Progenitor cell of endocrine pancreas (in vitro differentiated cells): Measurements from ENCODE around the gene THAP11. TPM values are rescaled to one million over a fixed set of nuclear protein-coding genes. Genes with fewer than 3 reads are reported as not detected.

Experiments
- DNase-seq: peaks from one replicate; pipeline ENCODE4 v3.0.0; 2021; ENCODE audit warnings: low spot score; ENCODE audit not compliant: unreplicated experiment
- H3K27ac Mint-ChIP-seq: 2 replicates; pipeline ENCODE4 v1.8.0; 2021; ENCODE audit warnings: mild to moderate bottlenecking, moderate library complexity, mixed read lengths
- H3K27me3 Mint-ChIP-seq: 2 replicates; pipeline ENCODE4 v1.8.0; 2021; ENCODE audit warnings: mixed read lengths
- H3K36me3 Mint-ChIP-seq: 2 replicates; pipeline ENCODE4 v1.8.0; 2022; ENCODE audit warnings: mixed read lengths; ENCODE audit not compliant: insufficient read depth
- H3K4me1 Mint-ChIP-seq: 2 replicates; pipeline ENCODE4 v1.8.0; 2021; ENCODE audit warnings: low read depth, mixed read lengths
- H3K4me3 Mint-ChIP-seq: 2 replicates; pipeline ENCODE4 v1.8.0; 2021; ENCODE audit warnings: low read depth, mild to moderate bottlenecking, moderate library complexity, mixed read lengths
- H3K9me3 Mint-ChIP-seq: 2 replicates; pipeline ENCODE4 v1.8.0; 2021; ENCODE audit warnings: low read depth, mixed read lengths
- total RNA-seq: library from RNA; stranded (reverse); gene quantifications from 2 replicates; pipeline ENCODE4 v1.2.1, GENCODE V29; 2021
- TF ChIP-seq, protein P1 (sequence below): fragments of 200-600 bp; sonication (generic); IDR thresholded peaks from one replicate; pipeline ENCODE4 v1.5.0; 2021; ENCODE audit warnings: antibody characterized with exemption, mild to moderate bottlenecking; ENCODE audit not compliant: unreplicated experiment

The THAP11 gene
- total RNA-seq, 1 donor from 2014 or later: 32.0 TPM

DNA sequence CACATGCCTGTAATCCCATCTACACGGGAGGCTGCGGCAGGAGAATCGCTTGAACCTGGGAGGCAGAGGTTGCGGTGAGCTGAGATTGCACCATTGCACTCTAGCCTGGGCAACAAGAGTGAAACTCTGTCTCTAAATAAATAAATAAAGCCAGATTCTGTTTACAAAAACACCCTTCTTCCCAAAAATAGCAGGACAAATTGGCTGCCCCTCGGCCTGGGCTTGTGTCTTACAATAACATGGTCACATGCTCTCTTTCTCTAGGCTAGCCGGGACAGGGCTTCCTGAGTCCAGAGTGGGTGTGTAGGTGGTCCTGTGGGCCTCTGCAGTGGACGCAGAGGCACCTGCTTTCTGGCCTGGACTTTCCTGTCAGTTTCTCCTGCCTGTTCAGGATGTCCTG is 27.5 kb downstream of the THAP11 start:
- no peak overlapping the region for H3K4me3 Mint-ChIP-seq
- H3K36me3 Mint-ChIP-seq: peaks cover 9% of the 10 kb centered on the region

DNA sequence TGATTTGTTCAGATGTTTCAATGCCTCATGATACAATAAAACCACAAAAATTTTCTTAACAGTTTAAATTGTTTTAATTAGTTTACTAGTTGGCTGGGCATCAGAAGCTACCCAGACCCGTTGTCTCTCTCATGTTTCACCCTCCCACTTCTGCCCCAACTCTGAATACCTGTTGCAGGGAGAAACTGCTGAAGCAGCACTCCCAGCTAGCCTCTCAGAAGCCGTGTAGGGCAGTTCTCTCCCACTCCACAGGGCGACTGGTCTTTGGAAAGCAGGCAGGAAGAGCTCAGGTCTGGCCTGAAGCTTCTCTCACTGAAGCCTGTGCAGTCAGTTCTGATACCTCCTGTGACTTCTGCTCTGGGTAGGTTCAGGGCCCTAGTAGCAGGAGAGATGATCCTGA is 29.1 kb downstream of the THAP11 start:
- Mint-ChIP-seq H3K9me3 (no peaks in the 10 kb centered on the region), H3K27ac (no peak overlapping the region), H3K4me1 (peaks cover 23% of the 10 kb centered on the region), H3K4me3 (no peak overlapping the region), H3K36me3 (peaks cover 9% of the 10 kb centered on the region), H3K27me3 (no peaks in the 10 kb centered on the region)
- TF ChIP-seq, protein P1, sequence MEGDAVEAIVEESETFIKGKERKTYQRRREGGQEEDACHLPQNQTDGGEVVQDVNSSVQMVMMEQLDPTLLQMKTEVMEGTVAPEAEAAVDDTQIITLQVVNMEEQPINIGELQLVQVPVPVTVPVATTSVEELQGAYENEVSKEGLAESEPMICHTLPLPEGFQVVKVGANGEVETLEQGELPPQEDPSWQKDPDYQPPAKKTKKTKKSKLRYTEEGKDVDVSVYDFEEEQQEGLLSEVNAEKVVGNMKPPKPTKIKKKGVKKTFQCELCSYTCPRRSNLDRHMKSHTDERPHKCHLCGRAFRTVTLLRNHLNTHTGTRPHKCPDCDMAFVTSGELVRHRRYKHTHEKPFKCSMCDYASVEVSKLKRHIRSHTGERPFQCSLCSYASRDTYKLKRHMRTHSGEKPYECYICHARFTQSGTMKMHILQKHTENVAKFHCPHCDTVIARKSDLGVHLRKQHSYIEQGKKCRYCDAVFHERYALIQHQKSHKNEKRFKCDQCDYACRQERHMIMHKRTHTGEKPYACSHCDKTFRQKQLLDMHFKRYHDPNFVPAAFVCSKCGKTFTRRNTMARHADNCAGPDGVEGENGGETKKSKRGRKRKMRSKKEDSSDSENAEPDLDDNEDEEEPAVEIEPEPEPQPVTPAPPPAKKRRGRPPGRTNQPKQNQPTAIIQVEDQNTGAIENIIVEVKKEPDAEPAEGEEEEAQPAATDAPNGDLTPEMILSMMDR: no peak
- no peak for DNase-seq

More for the DNA sequence above, 27.5 kb downstream of the THAP11 start:
- Mint-ChIP-seq H3K9me3 (no peaks in the 10 kb centered on the region), H3K27ac (no peak overlapping the region), H3K27me3 (no peaks in the 10 kb centered on the region), H3K4me1 (peaks cover 14% of the 10 kb centered on the region)
- no peak for DNase-seq
- TF ChIP-seq, protein P1: no peak

DNA sequence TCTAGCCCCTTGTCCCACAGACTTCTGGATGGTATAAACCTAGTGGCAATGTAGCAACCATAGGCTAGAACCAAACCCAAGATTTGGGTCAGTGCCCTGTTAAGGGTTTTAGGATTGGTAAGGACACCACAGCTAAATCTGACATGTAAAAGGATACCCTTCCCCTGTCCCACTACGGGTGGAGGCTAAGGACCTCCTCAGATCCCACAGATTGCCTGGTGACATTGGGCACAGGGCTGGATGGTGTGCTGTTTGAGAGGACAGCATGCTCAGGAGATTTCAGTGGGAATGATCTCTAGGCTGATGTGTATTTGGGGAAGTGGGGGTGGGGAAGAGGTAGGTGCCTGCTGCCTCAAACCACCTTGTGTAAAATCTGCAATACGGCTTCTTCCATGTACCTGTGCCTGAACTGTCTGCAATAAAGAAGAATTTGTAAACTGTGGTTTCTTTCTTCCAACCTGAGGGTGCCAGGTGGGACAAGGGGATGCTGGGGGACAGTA is 30.1 kb downstream of the THAP11 start:
- TF ChIP-seq, protein P1: no peak
- Mint-ChIP-seq H3K36me3 (peaks cover 6% of the 10 kb centered on the region), H3K27ac (peak overlapping the region; percentile 89)

DNA sequence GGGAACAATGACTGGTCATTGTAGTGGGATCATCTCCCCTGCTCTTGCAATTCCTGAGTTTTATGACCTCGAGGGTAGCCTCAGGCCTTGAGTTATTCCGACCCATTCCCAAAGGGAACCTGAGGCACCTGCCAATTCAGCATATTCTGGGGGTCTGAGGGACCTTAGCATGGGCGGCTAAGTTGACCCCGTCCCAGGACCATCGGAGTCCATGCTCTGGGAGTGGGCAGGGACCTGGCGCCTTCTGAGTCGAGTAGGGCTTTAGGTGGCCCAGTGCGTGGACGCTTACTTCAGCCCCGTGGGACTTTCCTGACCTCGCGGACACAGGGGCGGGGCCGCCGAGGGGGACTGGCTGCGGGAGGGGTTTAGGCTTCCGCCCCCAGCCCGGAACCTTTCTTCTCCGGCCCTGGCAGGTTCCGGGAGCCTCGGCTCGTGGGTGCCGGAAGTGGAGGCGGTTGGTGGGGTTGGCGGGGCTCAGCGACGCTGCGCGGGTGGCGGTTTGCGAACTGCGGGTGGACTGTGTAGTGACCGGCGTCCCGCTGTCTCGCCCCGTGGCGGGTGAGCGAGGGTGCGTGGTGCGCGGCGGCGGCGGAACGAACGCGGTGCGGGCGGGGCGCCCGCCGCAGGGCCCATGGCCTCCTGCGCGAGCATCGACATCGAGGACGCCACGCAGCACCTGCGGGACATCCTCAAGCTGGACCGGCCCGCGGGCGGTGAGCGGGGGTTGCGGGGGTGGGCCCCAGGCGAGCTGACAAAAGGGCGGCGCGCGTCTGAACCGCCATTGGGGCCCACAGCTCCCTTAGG is 30.7 kb downstream of the THAP11 start, which contains the start of gene EDC4:
Gene EDC4 (plus strand): TSS at position 422 of the 804 bp plus-strand sequence. CDS start 210 bp downstream, at position 632.
- Mint-ChIP-seq H3K4me3 (peak within 1 kb of the TSS; percentile 91), H3K4me1 (peaks cover 23% of the 10 kb centered on the region), H3K27me3 (no peaks in the 10 kb centered on the region), H3K36me3 (peaks cover 7% of the 10 kb centered on the region), H3K27ac (peak within 1 kb of the TSS; percentile 93), H3K9me3 (no peaks in the 10 kb centered on the region)
- DNase-seq: peak; percentile 56
- TF ChIP-seq, protein P1: no peak

More for the DNA sequence above, 30.1 kb downstream of the THAP11 start:
- H3K27me3 Mint-ChIP-seq: no peaks in the 10 kb centered on the region
- H3K4me3 Mint-ChIP-seq: peak overlapping the region; percentile 91
- DNase-seq: no peak
- H3K9me3 Mint-ChIP-seq: no peaks in the 10 kb centered on the region
- H3K4me1 Mint-ChIP-seq: peaks cover 23% of the 10 kb centered on the region

DNA sequence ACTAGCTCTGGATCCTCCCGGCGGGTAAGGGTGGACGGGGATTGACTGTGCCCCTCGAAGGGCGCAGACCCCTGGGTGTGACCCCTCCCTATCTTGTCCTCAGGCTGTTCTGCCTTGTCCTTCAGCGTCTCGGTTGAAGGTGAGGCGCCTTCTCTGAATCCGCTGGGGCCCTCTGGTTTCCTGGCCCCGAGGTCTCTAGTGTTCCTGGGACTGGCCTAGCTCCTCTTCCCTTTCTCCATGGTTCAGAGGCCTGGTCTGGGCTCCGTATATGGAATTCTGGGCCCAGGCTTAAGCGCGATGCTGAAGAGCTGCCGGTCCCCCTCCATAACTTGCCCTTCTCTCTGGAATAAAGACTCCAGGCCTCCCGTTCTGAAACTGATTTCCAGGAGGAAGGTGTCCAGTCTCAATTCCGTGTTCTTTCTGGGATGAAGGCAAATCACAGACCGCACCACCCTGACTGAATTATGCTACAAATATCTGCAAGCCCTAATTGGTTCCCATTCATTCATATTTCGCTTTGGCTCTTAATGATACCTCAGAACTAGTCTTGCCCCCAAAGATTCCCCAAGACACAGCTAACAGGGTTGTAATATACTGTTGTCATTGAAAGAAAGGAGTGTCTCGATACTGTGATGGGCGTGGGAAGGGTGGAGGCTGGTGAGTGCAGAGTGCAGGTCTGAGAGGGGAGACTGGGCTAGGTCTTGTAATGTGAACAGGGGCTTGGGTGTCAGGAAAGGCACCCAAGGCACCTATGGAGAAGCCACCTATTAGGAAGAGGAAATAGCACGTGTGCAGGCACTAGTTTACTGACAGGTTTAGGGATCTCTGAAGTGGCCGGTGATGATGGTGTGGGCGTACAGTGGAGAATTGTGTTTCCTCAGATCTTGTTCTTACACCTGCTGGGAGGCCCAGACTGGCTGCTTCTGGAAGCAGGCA is 31.6 kb downstream of the THAP11 start:
- TF ChIP-seq, protein P1: no peak
- H3K27me3 Mint-ChIP-seq: no peaks in the 10 kb centered on the region
- peak overlapping the region; percentile 93 for H3K27ac Mint-ChIP-seq
- peak overlapping the region; percentile 91 for H3K4me3 Mint-ChIP-seq
- no peaks in the 10 kb centered on the region for H3K9me3 Mint-ChIP-seq
- peaks cover 8% of the 10 kb centered on the region for H3K36me3 Mint-ChIP-seq
- no peak for DNase-seq
- H3K4me1 Mint-ChIP-seq: peaks cover 23% of the 10 kb centered on the region
